Hepatocyte (in vitro differentiated cells): ENCODE measurements around the gene RAD23B.

Experiments used
- CTCF ChIP-seq: fragments of 200-600 bp; sonication (generic); IDR thresholded peaks from 2 replicates; pipeline ENCODE4 v1.5.1; 2016; ENCODE audit warnings: antibody characterized with exemption, mild to moderate bottlenecking; ENCODE audit not compliant: poor library complexity
- EZH2 ChIP-seq: fragments of 200-600 bp; sonication (generic); IDR thresholded peaks from 2 replicates; pipeline ENCODE4 v1.6.1; 2016; ENCODE audit warnings: antibody characterized with exemption, mild to moderate bottlenecking, borderline replicate concordance
- EZH2phosphoT487 ChIP-seq: fragments of 200-600 bp; sonication (generic); IDR thresholded peaks from one replicate; pipeline ENCODE4 v1.6.1; 2018; ENCODE audit warnings: antibody characterized with exemption, mild to moderate bottlenecking, low read depth, moderate library complexity; ENCODE audit not compliant: unreplicated experiment, severe bottlenecking

- TF ChIP-seq EZH2 = no peak
- no peak for TF ChIP-seq CTCF
- no peak for TF ChIP-seq EZH2phosphoT487
These were observed 14.5 kb upstream of the RAD23B start for GRCh38 chr9:107268560-107268959.
